ENCODE results near the gene TSPAN17.
A peak's percentile ranks its signal among the peaks of the same experiment; 100 is the strongest.
"Not testable (repeated sequence)": the region's sequence is repeated elsewhere in the genome, so short reads cannot be mapped to it uniquely, and the experiment has no call there.

TSPAN17 gene, protein sequence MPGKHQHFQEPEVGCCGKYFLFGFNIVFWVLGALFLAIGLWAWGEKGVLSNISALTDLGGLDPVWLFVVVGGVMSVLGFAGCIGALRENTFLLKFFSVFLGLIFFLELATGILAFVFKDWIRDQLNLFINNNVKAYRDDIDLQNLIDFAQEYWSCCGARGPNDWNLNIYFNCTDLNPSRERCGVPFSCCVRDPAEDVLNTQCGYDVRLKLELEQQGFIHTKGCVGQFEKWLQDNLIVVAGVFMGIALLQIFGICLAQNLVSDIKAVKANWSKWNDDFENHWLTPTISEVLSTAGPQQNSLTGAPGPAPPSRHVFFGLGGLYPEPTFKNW

DNA sequence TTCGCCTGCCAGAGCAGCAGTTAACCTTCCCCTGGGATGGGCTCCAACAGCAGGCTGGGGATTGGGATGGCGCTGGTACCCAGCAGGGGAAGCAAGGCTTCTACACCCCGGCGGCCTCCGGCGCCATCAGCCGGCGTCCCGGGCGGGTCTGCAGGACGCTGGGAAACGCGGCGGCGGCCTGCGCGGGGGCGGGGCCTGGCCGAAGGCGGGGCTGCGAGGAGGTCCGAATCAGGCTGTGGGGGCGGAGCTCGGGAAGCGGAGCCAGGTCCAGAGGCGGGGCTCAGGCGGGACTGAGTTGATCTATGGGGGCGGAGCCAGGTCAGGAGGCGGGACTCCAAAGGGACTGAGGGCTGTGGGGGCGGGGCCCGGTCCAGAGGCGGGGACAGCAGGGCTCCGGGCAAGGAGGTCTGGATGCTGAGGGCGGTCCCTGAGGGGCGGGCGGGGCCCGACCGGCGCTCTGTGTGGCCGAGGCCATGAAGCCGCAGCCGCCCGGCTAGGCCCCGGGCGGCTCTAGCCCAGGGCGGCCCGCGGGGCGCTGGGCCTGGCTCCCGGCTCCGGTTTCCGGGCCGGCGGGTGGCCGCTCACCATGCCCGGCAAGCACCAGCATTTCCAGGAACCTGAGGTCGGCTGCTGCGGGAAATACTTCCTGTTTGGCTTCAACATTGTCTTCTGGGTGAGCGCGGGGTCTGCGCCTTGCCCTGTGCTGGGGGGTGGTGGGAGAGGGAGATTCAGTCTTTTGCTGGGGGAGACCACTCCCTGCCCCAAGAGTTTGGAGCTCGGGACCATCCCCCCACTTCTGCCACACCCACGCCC is at the start of gene TSPAN17:
TSS of gene TSPAN17 (plus strand) at position 455 of the 813 bp plus-strand sequence. CDS start at position 587, 132 bp downstream.
- peak; percentile 100 for DNase-seq (ENCODE audit: low spot score)

DNA sequence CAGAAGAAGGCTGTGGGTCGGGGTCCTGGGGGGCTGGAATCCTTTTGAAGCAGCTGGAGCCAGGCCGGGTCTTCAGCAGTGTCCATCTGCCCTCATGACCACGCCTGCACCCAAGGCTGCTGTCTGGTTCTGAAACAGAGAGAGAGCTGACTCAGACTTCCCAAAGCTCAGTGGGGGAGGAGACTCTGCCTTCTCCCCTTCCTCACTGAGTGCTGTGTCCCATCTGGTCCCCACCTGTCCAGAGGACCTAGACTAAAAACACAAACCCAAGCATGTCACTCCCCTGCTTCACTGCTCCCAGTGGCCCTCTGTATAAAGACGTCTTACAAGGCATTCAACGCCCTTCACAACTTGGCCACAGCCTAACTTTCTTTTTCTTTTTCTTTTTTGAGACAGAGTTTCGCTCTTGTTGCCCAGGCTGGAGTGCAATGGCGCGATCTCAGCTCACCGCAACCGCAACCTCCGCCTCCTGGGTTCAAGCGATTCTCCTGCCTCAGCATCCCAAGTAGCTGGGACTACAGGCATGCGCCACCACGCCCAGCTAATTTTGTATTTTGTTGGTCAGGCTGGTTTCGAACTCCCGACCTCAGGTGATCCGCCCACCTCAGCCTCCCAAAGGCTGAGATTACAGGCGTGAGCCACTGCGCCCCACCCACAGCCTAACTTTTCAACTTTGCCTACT is 47.4 kb upstream of the TSPAN17 start:
- not testable (repeated sequence) for DNase-seq (ENCODE audit: low spot score)

DNA sequence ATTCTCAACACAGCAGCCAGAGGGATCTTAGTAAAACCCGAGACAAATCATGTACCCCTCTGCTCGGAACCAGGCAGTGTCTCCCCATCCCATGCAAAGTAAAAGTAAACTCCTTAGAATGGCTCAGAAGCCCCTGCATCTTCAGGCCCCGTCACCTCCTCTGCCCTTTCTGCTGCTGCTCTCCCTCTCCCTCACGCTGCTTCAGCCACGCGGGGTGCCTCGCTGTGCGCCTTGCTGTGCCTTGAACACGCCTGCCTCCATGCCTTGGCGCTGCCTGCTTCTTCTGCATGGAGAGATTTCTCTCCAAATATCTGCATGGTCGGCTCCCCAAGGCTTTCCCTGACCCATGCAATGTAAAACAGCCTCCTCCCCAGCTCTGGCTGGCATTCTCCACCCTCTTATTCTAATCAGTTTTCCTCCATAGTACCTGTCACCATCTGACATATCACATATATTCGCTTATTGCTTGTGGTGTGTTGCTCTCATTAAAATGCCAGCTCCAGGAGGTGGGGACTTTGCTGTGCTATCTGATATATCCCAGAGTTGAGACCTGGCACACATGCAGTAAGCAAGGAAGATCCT is 45.3 kb upstream of the TSPAN17 start:
- DNase-seq (ENCODE audit: low spot score), result no peak

DNA sequence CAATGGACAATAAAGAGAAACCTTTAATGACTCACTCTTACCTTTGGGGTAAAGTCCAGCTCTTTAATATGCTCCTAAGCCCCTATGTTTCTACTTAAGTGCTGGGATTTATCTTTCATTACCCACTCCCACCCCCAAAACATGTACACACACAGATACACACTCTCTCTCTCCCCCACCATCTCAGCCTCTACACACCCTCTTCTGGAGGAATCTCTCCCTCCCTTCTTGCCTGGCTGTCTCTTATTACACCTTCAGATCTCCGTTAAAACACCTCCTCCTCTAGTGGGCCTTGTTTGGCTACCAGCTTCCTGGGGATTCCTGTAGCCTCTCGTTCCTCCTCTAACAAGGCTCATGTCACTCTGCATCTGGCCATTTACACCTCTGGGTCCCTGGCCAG is 44.2 kb upstream of the TSPAN17 start:
- no peak for DNase-seq (ENCODE audit: low spot score)

DNA sequence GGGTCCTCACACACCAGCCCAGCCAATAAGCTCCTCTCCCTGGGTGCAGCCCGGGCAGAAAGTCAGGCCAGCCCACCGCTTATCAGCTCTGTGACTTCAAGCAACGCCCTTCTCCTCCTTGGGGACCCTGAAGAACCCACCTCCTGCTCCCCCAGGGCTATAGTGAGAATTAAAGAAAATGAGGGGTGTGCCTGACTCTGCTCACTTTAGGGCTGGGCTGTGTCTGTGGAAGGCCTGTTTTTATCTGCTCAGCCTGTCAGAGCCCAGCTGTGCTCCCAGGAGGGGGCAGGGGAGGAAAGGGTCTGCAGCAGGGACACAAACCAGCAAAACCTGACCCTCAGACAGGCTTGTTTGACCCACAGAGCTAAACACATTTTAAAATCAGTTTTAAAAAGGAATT is 41.3 kb upstream of the TSPAN17 start:
- DNase-seq (ENCODE audit: low spot score), result no peak

DNA sequence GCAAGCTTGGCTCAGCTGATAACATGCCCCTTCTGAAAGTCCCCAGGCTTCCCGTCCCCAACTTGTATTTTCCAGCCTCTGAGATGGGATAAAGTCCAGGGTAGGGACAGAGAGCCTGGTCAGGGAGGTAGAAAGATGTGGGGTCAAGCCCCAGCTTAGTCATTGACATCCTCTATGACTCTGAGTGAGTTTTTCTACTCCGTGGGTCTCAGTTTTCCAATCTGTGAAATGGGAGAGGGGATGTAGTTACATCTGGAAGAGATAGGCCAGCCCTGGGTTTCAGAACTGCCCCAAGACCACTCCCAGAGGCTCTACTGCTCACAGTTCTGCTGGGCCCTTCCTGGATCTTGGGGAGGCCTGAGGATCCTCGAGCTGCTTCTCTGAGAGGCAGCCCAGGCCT is 40.4 kb upstream of the TSPAN17 start:
- no peak for DNase-seq (ENCODE audit: low spot score)

DNA sequence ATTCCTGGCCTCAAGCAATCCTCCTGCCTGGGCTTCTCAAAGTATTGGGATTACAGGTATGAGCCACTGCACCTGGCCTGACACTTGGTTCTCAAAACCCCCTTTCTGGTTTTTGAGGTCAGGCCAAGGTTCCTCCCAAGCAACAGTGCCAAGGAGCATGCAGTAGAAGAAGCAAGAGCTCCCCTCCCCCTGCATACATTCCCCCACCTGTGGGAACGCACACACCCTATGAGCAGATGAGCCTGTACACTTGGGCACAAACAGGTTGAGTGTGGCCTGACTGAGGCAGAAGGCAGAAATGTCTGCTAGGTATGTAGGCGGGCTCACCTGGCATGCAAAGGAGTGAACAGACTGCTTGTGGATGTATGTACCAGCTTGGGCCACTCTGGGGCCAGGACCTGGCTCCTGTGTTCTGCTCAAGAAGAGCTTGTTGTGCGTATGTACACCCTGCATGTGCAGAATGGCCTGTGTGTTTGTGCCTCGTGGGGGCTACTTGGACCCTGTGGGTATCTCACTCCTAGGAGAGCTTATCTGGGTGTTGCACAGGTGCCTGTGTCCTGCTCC is 39.1 kb upstream of the TSPAN17 start:
- no peak for DNase-seq (ENCODE audit: low spot score)

DNA sequence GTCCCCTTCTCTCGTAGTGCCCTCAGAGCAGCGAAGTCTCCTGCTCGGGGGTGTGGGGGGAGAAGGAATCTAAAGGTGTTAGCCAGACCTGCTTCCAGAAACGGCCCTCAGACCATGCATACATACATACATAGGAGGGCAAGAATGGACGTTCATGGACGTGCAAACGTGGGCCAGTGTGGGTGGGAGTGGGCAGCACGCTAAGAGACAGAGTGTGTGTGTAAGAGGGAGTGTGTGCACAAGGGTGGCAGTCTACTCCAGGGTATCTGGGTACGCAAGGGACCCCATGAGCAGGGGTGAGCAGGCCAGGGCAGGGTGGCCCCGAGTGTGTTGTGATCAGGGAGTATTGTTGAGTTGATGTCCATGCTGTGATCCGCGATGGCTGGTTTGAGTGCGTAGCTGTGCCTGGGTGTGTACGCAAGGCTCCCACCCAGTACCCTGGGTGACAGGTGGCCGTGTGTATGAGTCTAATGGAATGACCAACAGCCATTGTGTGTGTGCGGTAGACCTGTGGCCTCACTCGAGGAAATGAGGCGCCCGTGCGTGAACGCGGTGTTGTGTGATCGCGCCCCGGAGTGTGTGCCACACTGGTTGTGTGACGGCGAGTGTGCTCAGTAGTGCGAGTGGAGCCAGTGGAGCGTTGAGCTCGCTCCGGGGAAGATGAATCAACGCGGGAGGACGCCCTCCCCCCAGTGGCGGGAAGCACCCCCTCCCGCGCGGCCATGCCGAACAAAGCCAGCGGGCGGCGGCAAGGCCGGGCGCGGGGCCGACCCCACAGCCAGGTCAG is 38.2 kb upstream of the TSPAN17 start:
- DNase-seq (ENCODE audit: low spot score), result no peak

DNA sequence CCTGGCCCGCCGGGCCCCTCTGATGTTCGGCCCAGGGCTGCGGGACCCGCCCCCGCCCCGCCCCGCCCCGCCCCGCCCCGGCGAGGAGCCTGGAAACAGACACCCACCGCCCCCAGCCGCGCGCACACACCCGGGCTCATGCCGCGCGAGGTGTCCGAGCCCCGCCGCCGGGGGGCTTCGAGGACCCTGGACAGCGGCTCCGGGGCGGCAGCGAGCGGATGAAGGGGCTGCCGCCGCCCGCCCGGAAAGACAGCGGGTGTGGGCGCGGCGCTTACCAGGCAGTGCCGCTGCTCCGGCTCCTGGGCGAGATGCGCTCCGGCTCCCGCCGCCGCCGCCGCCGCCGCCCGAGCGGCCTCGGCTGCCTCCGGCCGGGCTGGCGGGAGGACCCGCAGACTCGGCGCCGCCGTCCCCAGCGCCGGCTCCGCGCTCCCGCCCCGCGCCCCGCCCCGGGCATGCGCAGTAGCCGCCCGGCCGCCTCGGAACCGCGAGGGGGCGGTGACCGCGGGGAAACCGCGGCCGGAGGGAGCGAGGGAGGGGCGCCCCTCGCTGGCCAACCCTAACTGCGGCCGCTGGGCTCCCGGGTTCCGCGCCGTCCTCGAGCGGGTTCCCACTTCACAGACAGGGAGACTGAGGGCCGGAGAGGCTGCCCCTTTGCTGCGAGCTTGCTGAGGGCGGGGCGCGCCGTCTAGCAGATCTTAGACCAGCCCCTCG is 37.4 kb upstream of the TSPAN17 start, which contains the start of gene GPRIN1:
TSS of gene GPRIN1 (minus strand) at position 433 of the 711 bp plus-strand sequence. CDS start 10,322 bp downstream, outside the sequence.
- peak; percentile 98 for DNase-seq (ENCODE audit: low spot score)

DNA sequence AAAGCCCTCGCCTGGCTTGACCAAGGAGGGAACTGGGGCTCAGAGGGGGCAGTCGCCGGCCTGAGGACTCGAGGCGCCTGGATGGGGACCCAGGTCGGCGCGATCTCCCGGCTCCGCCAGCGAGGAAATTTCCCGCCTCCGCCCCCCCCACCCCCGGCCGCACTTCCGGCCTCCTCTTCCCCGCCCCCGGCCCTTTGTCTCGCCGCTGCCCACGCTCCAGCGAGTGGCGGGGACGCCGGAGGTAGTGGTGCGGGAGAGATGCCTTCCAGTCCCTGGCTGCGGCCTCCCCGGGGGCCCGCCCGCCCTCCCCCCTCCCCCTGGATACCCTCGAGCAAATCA is 36.9 kb upstream of the TSPAN17 start:
- DNase-seq (ENCODE audit: low spot score), result peak; percentile 25

DNA sequence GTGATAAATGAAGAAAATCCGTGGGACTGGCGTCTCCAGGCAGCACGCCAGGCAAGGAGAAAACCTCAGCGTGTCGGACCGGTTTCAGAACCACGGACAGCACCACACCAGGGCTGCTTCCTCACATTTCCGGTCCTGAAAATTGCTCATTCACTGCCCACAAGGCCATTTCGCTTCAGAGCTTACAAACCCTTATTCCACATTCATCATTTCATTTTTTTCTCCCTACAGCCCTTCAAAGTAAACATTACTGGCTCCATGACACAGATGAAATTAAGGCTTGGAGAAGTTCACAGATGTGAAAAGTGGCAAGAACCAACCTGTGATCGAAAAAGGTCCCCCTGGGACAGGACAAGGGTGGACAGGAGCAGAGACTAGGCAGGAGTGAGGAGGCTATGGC is 35.8 kb upstream of the TSPAN17 start:
- DNase-seq (ENCODE audit: low spot score), result peak; percentile 87

DNA sequence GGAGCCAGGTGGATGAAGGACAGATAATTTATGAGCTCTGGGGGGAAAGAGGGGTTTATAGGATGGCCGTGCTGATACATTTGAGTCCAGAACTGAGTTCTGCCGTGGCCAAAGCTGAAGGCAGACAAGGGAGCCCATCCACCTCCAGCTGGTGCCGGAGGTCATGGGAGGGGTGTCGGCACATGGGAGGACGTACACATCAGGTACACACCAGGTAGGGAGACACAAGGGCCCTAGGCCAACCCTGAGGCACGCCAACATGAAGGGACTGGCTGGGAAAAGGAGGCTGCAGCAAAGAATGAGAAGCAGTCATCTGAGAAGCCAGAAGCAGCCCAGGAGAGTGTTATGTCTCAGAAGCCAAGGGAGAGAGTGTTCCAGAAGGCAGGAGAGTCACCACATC is 35.3 kb upstream of the TSPAN17 start:
- DNase-seq (ENCODE audit: low spot score), result no peak

DNA sequence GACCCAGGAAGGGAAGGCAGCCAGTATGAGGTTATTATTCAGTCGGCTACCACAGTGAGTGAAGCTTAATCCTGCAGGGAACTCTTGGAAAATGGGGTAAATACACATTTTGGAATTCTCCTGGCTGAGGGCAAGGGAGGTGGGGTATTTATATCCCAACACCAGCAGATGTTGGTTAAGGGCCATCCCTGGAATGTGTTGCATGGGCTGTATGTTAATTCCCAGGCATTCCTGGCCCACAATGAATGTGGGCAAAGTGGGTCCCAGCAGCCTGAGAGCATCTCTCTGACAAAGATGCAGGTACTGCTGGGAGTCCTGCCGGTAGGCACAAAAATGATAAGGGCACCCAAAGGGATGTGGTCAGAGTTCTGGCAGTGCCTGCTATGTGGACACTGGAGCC is 34.4 kb upstream of the TSPAN17 start:
- DNase-seq (ENCODE audit: low spot score), result no peak

DNA sequence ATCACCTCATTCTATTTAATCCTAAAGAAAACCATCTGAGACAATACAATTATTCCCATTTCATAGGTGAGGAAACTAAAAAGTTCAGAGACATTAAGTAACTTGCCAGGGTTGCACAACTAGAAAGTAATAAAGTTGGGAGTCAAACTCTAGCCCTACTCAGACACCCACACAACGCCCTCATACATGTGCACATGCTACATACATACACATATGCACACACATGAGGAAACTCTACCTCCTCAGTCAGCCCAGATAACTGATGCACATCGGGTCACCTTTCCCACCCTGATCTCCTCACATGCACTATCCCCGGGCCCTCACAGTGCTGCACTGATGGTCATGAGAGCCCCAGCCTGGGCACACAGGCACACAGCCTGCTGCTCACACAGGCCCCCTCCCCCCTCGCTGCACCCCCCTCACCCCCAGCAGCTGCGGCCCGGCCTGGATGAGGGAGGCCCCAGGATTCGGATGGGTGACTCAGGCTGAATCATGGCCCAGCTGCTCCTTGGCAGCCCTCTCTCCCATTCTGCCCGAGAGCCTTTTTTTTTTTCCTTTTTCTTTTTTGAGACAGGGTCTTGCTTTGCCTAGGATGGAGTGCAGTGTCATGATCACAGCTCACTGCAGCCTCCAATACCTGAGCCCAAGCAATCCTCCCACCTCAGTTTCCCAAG is 32.3 kb upstream of the TSPAN17 start:
- DNase-seq (ENCODE audit: low spot score), result peak; percentile 89

DNA sequence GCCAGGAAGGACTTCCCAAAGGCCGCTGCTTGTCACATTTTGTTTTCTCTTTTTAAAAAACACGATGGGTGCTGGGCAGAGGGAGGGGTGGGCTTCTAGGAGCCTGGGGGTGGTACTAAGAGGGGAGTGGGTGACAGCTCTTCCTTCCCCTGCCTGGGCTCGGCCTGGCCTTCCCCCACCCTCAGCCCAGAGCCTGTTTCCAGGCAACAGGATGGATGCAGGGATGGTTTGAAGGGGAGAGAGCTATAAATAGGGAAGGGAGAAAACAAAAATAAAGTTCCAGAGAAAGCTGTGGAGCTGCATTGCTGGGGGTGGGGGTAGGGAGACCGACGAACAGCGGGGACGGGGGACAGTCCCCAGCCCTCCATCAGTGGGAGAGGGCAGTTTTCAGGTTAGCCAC is 30.8 kb upstream of the TSPAN17 start:
- DNase-seq (ENCODE audit: low spot score), result no peak

DNA sequence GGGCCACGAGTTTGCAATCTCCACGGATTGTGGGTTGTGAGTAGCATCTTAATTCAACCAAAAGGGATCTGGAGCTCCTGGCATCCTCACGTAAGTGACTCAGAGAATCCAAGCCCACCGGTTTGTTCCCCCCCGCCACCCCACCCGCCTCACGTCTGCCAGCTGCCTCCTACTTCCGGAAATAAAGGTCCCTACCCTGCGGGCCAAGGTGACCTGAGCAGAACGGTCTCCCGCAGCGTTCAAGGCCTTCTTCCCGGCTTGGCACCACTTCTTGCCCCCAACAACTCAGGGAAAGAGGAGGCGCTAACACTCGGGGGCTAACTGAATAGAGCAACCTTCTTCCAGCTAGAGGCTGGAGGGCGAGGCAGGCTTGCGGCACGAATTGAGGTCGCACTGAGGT is 28.5 kb upstream of the TSPAN17 start:
- DNase-seq (ENCODE audit: low spot score), result no peak

DNA sequence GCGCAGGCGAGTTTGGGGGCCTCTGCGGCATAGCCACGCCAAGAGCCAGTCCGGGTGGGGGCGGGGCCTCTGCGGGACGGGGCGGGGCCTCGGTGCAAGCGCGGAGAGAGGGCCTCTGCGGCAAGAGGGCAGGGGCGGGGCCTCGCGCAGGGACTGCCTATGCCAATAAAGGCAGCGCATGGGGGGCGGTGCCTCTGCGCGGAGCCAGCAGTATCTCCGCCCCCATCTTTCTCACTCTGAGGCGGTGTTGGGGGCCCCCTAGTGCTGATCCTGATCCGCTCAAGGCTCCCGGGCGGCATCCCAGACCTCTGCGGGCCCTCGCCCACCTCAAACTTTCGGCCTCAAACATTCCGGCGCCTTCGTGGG is 28.1 kb upstream of the TSPAN17 start:
- peak; percentile 92 for DNase-seq (ENCODE audit: low spot score)

DNA sequence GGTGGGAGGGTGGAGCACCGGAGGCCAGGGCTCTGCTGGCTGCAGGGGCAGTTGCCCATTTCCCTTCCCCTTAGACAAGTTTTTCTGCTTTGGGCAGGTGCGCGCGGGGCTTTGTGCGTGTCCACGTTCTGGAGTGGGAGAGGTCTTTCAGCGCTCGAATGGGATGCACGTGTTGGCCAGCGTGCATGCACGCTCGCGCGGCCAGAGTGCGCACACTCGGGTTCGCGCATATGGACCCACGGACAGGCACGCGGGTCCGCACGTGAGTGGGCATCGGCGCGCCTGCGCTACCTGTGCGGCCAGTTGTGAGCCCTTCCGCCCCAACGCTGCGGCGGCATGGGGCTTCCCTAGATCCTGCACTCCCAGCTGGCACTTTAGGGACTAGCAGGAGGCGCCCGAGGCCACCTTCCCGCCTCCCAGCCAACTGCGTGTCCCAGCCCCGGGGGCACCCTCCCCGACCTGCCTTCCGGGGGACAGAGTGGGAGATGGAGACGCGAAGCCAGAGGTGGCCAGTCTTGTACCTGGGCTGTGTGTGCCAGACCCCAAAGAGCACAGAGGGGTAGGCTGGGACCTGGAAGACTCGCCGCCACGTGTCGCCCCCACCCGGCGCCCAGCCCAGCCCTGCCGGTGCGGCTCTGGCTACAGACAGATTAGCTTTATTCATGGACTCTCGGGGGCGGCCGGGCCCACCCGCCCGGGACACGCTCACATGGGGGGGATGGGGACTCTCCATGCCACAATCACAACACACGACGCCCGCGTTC is 27.5 kb upstream of the TSPAN17 start:
- no peak for DNase-seq (ENCODE audit: low spot score)

DNA sequence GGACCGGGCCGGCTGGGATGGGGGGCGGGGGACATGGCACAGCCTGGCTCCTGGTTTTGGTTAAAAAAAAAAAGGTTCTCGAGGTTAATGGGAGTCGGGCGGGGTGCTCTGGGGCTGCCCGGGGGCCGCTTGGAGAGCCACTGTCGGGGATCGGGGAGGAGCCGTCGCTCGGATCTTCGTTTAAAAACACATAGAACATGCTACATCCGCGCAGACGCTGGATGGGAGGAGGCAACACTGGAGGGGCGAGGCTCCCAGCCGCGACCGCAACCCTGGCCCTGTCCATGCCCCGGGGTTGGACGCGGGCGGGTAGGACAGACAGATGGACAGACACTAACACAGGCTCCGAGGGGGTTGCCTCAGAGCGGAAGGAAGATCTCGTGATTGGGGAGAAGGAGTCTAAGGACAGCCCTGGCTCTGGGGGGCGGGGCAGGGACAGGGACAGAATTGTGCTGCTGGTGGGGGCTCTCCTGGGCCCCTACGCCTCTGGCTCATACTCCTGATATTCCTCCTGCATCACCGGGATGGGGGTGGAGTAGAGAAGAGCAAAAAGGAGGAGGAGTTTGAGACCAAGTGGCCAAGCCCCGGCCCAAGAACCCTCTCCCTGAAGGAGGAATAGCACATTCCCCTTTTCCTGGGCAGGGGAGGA is 26.8 kb upstream of the TSPAN17 start:
- peak; percentile 51 for DNase-seq (ENCODE audit: low spot score)

Data from GM03348 (cell line).